IMR-90 (cell line): ENCODE results near the gene NEGR1. TPM values are rescaled to one million over a fixed set of nuclear protein-coding genes. Genes with fewer than 3 reads are reported as not detected.

Experiments used
- ATAC-seq: fragments of 200-7000 bp; cut with Tn5 transposase; 2 replicates; pipeline ENCODE4 v1.9.1; 2020; ENCODE audit warnings: low read depth, mild to moderate bottlenecking, moderate library complexity
- BruUV-seq: library from RNA; stranded (reverse); fragments of 400-500 nt; replicated peaks from 2 replicates; lab custom pipeline; 2021; lab: Mats Ljungman, UMichigan
- CTCF ChIA-PET: fragments of 300-600 bp; formaldehyde crosslinking; extraction: SDS; loops from one replicate; lab custom pipeline; 2021; ENCODE audit warnings: antibody characterized with exemption; lab: Yijun Ruan, JAX
- POLR2A ChIA-PET: fragments of 300-600 bp; sonication (Branson Sonifier 250); formaldehyde crosslinking; loops from one replicate; lab custom pipeline; 2022; ENCODE audit warnings: antibody characterized with exemption; ENCODE audit not compliant: unreplicated experiment; lab: Charles Lee
- DNase-seq: peaks from one replicate; pipeline ENCODE4 v3.0.0; 2013
- H2AFZ ChIP-seq: replicated peaks from 2 replicates; pipeline ENCODE3; 2013; ENCODE audit warnings: low read length, mild to moderate bottlenecking; ENCODE audit not compliant: poor library complexity
- H2AK5ac ChIP-seq: 2 replicates; pipeline ENCODE4 v1.6.1; 2013; ENCODE audit warnings: low read depth, low read length, inconsistent platforms
- H2AK9ac ChIP-seq: replicated peaks from 2 replicates; pipeline ENCODE3; 2013; ENCODE audit warnings: mild to moderate bottlenecking, low read depth, low read length, moderate library complexity; ENCODE audit not compliant: poor library complexity
- H2BK120ac ChIP-seq: 2 replicates; pipeline ENCODE4 v1.6.1; 2013; ENCODE audit warnings: low read depth, low read length, inconsistent platforms
- H2BK15ac ChIP-seq: 3 replicates; pipeline ENCODE4 v1.6.1; 2013; ENCODE audit warnings: low read depth, low read length, inconsistent platforms
- H2BK20ac ChIP-seq: 2 replicates; pipeline ENCODE4 v1.6.1; 2013; ENCODE audit warnings: low read depth, mild to moderate bottlenecking, inconsistent platforms, low read length, moderate library complexity
- H2BK5ac ChIP-seq: 2 replicates; pipeline ENCODE4 v1.6.1; 2013; ENCODE audit warnings: mild to moderate bottlenecking, low read depth, low read length, inconsistent platforms; ENCODE audit not compliant: poor library complexity, severe bottlenecking
- H3K14ac ChIP-seq: replicated peaks from 2 replicates; pipeline ENCODE4 v1.6.1; 2013; ENCODE audit warnings: low read depth, low read length, inconsistent platforms
- H3K18ac ChIP-seq: 2 replicates; pipeline ENCODE4 v1.6.1; 2013; ENCODE audit warnings: low read depth, low read length, control low read depth
- H3K23ac ChIP-seq: 2 replicates; pipeline ENCODE4 v1.6.1; 2013; ENCODE audit warnings: low read depth, low read length, inconsistent platforms
- H3K27ac ChIP-seq: 2 replicates; pipeline ENCODE4 v1.5.1; 2013; ENCODE audit warnings: mild to moderate bottlenecking, control low read depth, low read length; ENCODE audit not compliant: insufficient read depth
- H3K27me3 ChIP-seq: 2 replicates; pipeline ENCODE4 v1.6.1; 2013; ENCODE audit warnings: low read length; ENCODE audit not compliant: control insufficient read depth, insufficient read depth
- H3K36me3 ChIP-seq: 2 replicates; pipeline ENCODE4 v1.6.1; 2013; ENCODE audit warnings: low read length, mixed read lengths; ENCODE audit not compliant: control insufficient read depth, insufficient read depth
- H3K4ac ChIP-seq: 2 replicates; pipeline ENCODE4 v1.6.1; 2013; ENCODE audit warnings: low read depth, low read length, inconsistent platforms
- H3K4me1 ChIP-seq: 2 replicates; pipeline ENCODE4 v1.6.1; 2013; ENCODE audit warnings: low read length, mixed read lengths; ENCODE audit not compliant: control insufficient read depth, insufficient read depth
- H3K4me2 ChIP-seq: 2 replicates; pipeline ENCODE4 v1.6.1; 2013; ENCODE audit warnings: low read depth, mild to moderate bottlenecking, control low read depth, low read length, moderate library complexity
- H3K4me3 ChIP-seq: 2 replicates; pipeline ENCODE4 v1.5.1; 2013; ENCODE audit warnings: low read depth, mild to moderate bottlenecking, control low read depth, low read length, moderate library complexity; ENCODE audit not compliant: insufficient read depth
- H3K56ac ChIP-seq: 2 replicates; pipeline ENCODE4 v1.6.1; 2013; ENCODE audit warnings: low read length, inconsistent platforms; ENCODE audit not compliant: insufficient read depth; ENCODE audit errors: extremely low read depth
- H3K79me1 ChIP-seq, 2 experiments: 2 replicates each; pipeline ENCODE4 v1.6.1; 2013; ENCODE audit warnings: low read length in 2 of 2, inconsistent platforms in 1 of 2, low read depth in 1 of 2
- H3K9ac ChIP-seq: 2 replicates; pipeline ENCODE4 v1.6.1; 2013; ENCODE audit warnings: low read depth, low read length, control low read depth
- H3K9me1 ChIP-seq: 2 replicates; pipeline ENCODE4 v1.6.1; 2013; ENCODE audit warnings: low read length, inconsistent platforms; ENCODE audit not compliant: insufficient read depth
- H3K9me3 ChIP-seq: 2 replicates; pipeline ENCODE4 v1.6.1; 2013; ENCODE audit warnings: low read length; ENCODE audit not compliant: control insufficient read depth, insufficient read depth
- H4K20me1 ChIP-seq: 2 replicates; pipeline ENCODE4 v1.6.1; 2013; ENCODE audit warnings: low read length, inconsistent platforms; ENCODE audit not compliant: insufficient read depth
- H4K5ac ChIP-seq: 2 replicates; pipeline ENCODE4 v1.6.1; 2013; ENCODE audit warnings: mild to moderate bottlenecking, low read depth, low read length, control low read depth
- H4K8ac ChIP-seq, 2 experiments: 2 replicates each; pipeline ENCODE4 v1.6.1; 2013; ENCODE audit warnings: low read depth in 2 of 2, low read length in 2 of 2, control low read depth in 1 of 2, inconsistent platforms in 1 of 2
- H4K91ac ChIP-seq: 2 replicates; pipeline ENCODE4 v1.6.1; 2013; ENCODE audit warnings: low read depth, low read length, inconsistent platforms; ENCODE audit not compliant: insufficient read depth
- BHLHE40 ChIP-seq: fragments of 150-350 bp; IDR thresholded peaks from 2 replicates; pipeline ENCODE4 v1.6.1; 2016; ENCODE audit warnings: mild to moderate bottlenecking, low read depth, low read length
- CHD1 ChIP-seq: IDR thresholded peaks from 2 replicates; pipeline ENCODE4 v1.6.1; 2012; ENCODE audit warnings: low read depth, low read length, improper control_type of control experiment
- MAZ ChIP-seq: IDR thresholded peaks from 2 replicates; pipeline ENCODE4 v1.6.1; 2012; ENCODE audit warnings: low read depth, mild to moderate bottlenecking, low read length, improper control_type of control experiment, moderate library complexity, borderline replicate concordance
- MXI1 ChIP-seq: IDR thresholded peaks from 2 replicates; pipeline ENCODE4 v1.6.1; 2012; ENCODE audit warnings: low read depth, mild to moderate bottlenecking, low read length, moderate library complexity, borderline replicate concordance
- NFE2L2 ChIP-seq: fragments of 150-350 bp; IDR thresholded peaks from 2 replicates; pipeline ENCODE4 v1.6.1; 2016; ENCODE audit warnings: low read depth, mild to moderate bottlenecking, low read length
- RCOR1 ChIP-seq: IDR thresholded peaks from 2 replicates; pipeline ENCODE4 v1.6.1; 2012; ENCODE audit warnings: mild to moderate bottlenecking, low read length, improper control_type of control experiment; ENCODE audit not compliant: insufficient replicate concordance
- SMC3 ChIP-seq: fragments of 150-350 bp; IDR thresholded peaks from 2 replicates; pipeline ENCODE4 v1.6.1; 2016; ENCODE audit warnings: low read depth, mild to moderate bottlenecking, antibody characterized with exemption, low read length, moderate library complexity
- WGBS, 2 experiments: methylation state at CpG; one replicate each; pipeline versions ENCODE4 v1.1.5 to v1.1.7; 2013; ENCODE audit warnings: missing lambda C conversion rate in 2 of 2; ENCODE audit not compliant: insufficient read length in 1 of 2; ENCODE audit errors: extremely low coverage in 2 of 2; 5-methylcytosine and 5-hydroxymethylcytosine counted together
- dilution Hi-C: fragments of 300-500 bp; cut with HindIII; formaldehyde crosslinking; loops from one replicate; pipeline ENCODE4 v1.14.3; 2018; ENCODE audit warnings: low sequenced_read_pairs; ENCODE audit not compliant: unreplicated experiment
- in situ Hi-C: fragments of 300-500 bp; cut with MboI; formaldehyde crosslinking; loops from 3 replicates; pipeline ENCODE4 v1.14.3; 2019; ENCODE audit warnings: low sequenced_read_pairs, inconsistent platforms, mixed read lengths
- intact Hi-C: fragments of 100-400 bp; cut with micrococcal nuclease; formaldehyde crosslinking; loops from 2 replicates; pipeline ENCODE4 v1.10.0; 2022
- polyA plus RNA-seq, 3 experiments: library from polyadenylated mRNA; depleted of rRNA; stranded (reverse); fragments of >200 nt; gene quantifications; 2 replicates each; pipeline ENCODE4 v1.2.3, GENCODE V29; 2012; ENCODE audit warnings: low replicate concordance in 1 of 3
- total RNA-seq: library from RNA; depleted of rRNA; stranded (reverse); fragments of >200 nt; gene quantifications from 2 replicates; pipeline ENCODE4 v1.2.3, GENCODE V29; 2012
- TF ChIP-seq, protein P1 (sequence below): conservative IDR thresholded peaks from 2 replicates; pipeline ENCODE4 v1.5.1; 2012; ENCODE audit warnings: mild to moderate bottlenecking, low read depth, low read length, improper control_type of control experiment
- TF ChIP-seq, protein P2 (sequence below): fragments of 150-350 bp; IDR thresholded peaks from 2 replicates; pipeline ENCODE4 v1.6.1; 2016; ENCODE audit warnings: low read depth, mild to moderate bottlenecking, low read length, moderate library complexity, borderline replicate concordance
- TF ChIP-seq, protein P3 (sequence below): fragments of 150-350 bp; IDR thresholded peaks from 2 replicates; pipeline ENCODE4 v1.6.1; 2017; ENCODE audit warnings: mild to moderate bottlenecking, antibody characterized with exemption, low read length, low read depth

NEGR1 gene
- total and polyA plus RNA-seq, 2 of the 4 experiments (the other 2 are of a cell fraction) = 5.1 to 9.1 TPM

DNA sequence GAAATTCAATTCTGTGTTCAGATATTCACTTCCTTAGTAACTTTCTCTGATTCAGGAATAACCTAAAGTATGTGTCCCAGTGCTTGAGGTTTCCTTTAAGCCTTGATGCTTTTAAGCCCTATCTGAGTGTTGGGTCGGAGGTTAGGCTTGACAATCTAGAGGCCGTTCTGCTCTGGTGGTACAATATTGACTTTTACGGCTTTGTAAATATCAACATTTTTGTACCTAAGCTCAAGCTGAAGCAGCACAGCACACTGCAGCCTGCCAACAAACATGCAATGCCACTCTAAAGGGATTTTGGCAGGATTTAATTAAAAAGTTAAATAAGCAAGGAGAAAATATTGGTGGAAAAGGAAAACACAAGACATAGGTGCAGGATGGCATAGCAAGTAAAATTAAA is 279.2 kb downstream of the NEGR1 start:
- H3K36me3 ChIP-seq = no peaks in the 10 kb centered on the region
- no peaks in the 10 kb centered on the region for H4K20me1 ChIP-seq
- no peak overlapping the region for H2BK20ac ChIP-seq
- H3K18ac ChIP-seq = peak overlapping the region; percentile 62; the same call in 1 of the 2 replicates
- H3K9me3 ChIP-seq = no peaks in the 10 kb centered on the region
- peaks cover 5% of the 10 kb centered on the region for H3K4me1 ChIP-seq
- BruUV-seq = no TSS peak
- no peak overlapping the region for H3K4me3 ChIP-seq
- H4K5ac ChIP-seq = peak overlapping the region; percentile 87; the same call in 1 of the 2 replicates
- ChIA-PET CTCF (no interaction called here), POLR2A (no interaction called here)
- H3K4ac ChIP-seq = no peak overlapping the region
- intact Hi-C loops = no loop called here
- no peak overlapping the region for H2BK120ac ChIP-seq
- H3K27me3 ChIP-seq = no peaks in the 10 kb centered on the region
- no peak overlapping the region for H4K91ac ChIP-seq
- no peak overlapping the region for H3K23ac ChIP-seq
- no peak overlapping the region for H2AK5ac ChIP-seq
- 82% methylated on average over 2 of the region's 3 CpGs; no CpG with 5 or more reads in 1 of the 2 experiments for WGBS, 2 experiments
- in situ Hi-C loops = no loop called here
- H3K14ac ChIP-seq = no peak overlapping the region
- no peak overlapping the region for H3K9ac ChIP-seq
- no peak overlapping the region for H2BK15ac ChIP-seq
- peaks cover 0 to 3% of the 10 kb centered on the region in 2 experiments; a peak in 2 of 4 replicates for H3K79me1 ChIP-seq
- H3K27ac ChIP-seq = no peak overlapping the region
- dilution Hi-C loops = no loop called here
- no peak overlapping the region for H4K8ac ChIP-seq
- TF ChIP-seq BHLHE40 (no peak), MXI1 (no peak), NFE2L2 (no peak), CHD1 (no peak), RCOR1 (no peak), MAZ (no peak), SMC3 (no peak)
- TF ChIP-seq, protein P1, sequence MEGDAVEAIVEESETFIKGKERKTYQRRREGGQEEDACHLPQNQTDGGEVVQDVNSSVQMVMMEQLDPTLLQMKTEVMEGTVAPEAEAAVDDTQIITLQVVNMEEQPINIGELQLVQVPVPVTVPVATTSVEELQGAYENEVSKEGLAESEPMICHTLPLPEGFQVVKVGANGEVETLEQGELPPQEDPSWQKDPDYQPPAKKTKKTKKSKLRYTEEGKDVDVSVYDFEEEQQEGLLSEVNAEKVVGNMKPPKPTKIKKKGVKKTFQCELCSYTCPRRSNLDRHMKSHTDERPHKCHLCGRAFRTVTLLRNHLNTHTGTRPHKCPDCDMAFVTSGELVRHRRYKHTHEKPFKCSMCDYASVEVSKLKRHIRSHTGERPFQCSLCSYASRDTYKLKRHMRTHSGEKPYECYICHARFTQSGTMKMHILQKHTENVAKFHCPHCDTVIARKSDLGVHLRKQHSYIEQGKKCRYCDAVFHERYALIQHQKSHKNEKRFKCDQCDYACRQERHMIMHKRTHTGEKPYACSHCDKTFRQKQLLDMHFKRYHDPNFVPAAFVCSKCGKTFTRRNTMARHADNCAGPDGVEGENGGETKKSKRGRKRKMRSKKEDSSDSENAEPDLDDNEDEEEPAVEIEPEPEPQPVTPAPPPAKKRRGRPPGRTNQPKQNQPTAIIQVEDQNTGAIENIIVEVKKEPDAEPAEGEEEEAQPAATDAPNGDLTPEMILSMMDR = no peak
- TF ChIP-seq, protein P2, sequence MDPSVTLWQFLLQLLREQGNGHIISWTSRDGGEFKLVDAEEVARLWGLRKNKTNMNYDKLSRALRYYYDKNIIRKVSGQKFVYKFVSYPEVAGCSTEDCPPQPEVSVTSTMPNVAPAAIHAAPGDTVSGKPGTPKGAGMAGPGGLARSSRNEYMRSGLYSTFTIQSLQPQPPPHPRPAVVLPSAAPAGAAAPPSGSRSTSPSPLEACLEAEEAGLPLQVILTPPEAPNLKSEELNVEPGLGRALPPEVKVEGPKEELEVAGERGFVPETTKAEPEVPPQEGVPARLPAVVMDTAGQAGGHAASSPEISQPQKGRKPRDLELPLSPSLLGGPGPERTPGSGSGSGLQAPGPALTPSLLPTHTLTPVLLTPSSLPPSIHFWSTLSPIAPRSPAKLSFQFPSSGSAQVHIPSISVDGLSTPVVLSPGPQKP = no peak
- TF ChIP-seq, protein P3, sequence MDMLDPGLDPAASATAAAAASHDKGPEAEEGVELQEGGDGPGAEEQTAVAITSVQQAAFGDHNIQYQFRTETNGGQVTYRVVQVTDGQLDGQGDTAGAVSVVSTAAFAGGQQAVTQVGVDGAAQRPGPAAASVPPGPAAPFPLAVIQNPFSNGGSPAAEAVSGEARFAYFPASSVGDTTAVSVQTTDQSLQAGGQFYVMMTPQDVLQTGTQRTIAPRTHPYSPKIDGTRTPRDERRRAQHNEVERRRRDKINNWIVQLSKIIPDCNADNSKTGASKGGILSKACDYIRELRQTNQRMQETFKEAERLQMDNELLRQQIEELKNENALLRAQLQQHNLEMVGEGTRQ = no peak
- no peak overlapping the region for H2AFZ ChIP-seq
- DNase-seq = no peak
- H3K4me2 ChIP-seq = no peak overlapping the region; the same call in 1 of the 2 replicates
- H2AK9ac ChIP-seq = no peak overlapping the region
- no peak for ATAC-seq
- H3K9me1 ChIP-seq = no peaks in the 10 kb centered on the region; the same call in 1 of the 2 replicates
- H2BK5ac ChIP-seq = no peak overlapping the region
- H3K56ac ChIP-seq = no peak overlapping the region
